ENCODE data around the gene ZNHIT2.

DNA sequence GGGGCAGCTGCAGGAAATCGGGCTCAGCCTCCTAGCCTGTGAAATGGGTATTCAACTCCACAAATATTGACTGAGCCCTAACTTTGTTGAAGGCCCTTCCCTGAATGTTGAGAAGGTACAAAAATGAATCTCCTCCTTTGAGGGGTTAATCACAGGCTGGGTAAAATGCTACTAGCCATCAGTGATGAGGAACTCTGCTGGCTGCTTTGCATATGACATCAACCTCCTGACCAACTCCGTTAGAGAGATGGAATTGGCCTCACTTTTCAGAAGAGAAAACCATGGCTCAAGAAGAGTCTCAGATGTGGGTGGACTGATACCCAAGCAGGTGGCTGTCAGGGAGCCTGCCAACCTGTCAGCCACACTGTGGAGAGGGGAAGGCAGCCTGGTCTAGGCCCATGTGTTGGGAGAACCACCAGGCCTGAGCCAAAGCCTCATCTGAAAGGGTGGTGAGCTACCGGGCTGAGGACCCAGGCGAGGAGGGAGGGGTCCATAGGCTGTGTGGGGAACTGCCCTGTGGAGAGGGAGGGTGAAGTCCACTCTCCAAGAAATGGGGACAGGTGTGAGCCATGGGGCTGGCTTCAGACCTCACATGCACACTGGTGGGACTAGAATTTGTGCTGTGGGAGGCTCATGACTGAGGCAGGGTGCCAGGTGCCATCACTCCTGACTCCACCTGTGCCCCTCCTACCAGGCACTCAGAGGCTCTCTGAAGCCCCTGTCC is 45.4 kb downstream of the ZNHIT2 start:
- TF ChIP-seq, protein P1, sequence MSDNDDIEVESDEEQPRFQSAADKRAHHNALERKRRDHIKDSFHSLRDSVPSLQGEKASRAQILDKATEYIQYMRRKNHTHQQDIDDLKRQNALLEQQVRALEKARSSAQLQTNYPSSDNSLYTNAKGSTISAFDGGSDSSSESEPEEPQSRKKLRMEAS (IDR thresholded peaks at IDR 0.05), result no peak
- TF ChIP-seq, protein P2, sequence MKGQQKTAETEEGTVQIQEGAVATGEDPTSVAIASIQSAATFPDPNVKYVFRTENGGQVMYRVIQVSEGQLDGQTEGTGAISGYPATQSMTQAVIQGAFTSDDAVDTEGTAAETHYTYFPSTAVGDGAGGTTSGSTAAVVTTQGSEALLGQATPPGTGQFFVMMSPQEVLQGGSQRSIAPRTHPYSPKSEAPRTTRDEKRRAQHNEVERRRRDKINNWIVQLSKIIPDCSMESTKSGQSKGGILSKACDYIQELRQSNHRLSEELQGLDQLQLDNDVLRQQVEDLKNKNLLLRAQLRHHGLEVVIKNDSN (IDR thresholded peaks at IDR 0.05), result no peak
- TF ChIP-seq CREB1 (IDR thresholded peaks at IDR 0.05; ENCODE audit: low read depth) (no peak), TAF1 (IDR thresholded peaks at IDR 0.05; ENCODE audit: low read depth) (no peak)
